SHP77 (cell line): ENCODE data around the gene LSM10.

Experiments used
- DNase-seq, 2 experiments: peaks; one replicate each; lab custom pipeline; 2025; lab: John Stamatoyannopoulos, UW

Gene LSM10

DNA sequence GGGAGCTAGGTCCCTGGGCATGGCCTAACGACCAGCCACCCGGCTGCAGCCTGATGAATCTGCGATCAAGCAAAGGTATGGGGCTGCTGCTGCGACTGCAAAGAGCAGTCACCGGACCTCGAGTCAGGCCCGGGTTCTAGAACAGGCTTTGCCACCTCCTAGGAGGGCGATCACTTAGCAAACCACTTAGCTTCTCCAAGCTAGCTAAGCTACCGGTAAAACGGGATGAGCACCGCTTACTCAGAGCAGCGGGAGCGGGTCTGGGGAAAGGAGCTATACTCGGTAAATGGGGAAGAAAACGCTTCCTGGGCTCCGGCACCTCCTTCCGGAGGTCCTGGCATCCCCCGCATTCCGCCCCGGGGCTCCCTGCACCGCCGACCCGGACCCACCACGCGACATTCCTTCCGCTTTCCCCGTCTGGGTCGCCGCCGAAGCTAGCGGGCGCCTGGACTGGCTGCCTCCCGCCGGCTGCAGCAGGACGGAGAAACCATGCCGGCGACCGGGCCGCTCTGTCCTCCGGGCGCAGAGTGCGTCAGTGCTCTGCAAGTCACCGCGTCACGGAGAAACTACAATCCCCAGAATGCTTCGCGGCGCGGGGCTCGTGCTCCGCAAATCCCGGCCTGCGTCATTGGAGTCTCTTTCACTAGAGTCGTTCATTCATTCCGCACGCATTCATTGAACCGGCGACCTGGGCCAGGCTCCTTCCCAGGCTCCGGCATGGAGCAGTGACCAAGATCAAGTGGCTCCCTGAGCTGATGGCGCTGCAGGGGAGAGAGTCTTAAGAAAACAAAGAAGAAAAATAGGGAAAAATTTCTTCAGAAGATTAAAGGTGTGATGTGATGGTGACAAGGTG, at the start of gene LSM10:
TSS of gene LSM10 (minus strand) at position 531 of the 853 bp plus-strand sequence. CDS start 3,779 bp downstream, outside the sequence.
- DNase-seq: peak; percentile 92 to 96

DNA sequence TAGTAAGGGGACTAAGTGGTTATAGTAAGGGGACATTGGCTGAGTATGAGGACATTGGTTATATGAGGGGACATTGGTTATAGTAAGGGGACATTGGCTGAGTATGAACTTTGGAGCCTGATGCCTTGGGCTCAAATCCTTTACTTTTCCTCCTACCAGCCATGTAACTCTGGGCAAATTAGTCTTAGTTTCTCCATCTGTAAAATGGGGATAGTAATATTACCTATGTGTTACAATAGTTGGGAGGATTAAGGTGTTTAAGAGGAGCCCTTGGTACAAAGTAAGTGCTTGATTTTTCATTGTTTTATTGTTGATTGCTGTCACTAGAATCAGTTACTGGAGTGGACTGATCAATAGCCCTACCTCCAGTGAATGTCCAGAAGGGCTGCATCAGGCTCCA, 49.7 kb upstream of the LSM10 start:
- no peak for DNase-seq

DNA sequence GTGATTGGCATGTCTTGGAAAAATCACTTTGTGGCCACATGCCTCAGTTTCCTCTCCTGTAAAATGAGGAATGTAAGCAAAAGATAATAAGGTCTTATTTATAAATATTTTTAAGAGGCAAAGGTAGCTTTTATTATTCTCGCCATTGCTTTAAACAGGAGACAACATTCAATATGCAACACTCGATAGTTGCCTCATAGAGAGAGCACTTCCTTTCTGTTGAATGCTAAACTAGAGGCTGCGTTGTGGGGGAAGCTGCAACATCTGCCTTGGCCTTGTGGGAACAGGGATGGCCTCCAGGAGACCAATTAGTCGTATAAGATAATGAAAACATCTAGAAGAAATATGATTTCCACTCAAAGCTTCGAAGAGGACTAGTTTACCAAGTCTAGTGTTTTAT, 49.0 kb upstream of the LSM10 start:
- DNase-seq: no peak

DNA sequence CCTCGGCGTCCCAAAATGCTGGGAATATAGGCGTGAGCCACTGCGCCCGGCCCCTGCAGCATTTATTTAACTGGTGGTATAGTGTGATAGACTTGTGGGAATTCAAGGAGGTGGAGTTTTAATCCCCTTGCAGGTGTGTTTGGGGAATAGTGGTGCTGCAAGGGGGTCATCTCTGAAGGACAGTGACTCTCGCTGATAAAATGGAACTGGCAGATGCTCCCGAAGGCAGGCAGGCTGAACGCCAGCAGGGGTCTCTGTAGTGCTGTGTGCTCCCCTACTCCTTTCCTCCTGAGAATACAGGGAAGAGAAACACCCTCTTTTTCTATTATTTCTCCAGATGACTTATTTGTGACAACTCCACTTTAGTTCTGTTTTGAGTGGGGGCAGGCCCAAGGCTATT, 48.6 kb upstream of the LSM10 start:
- DNase-seq: peak in 1 of 2 experiments; percentile 16

DNA sequence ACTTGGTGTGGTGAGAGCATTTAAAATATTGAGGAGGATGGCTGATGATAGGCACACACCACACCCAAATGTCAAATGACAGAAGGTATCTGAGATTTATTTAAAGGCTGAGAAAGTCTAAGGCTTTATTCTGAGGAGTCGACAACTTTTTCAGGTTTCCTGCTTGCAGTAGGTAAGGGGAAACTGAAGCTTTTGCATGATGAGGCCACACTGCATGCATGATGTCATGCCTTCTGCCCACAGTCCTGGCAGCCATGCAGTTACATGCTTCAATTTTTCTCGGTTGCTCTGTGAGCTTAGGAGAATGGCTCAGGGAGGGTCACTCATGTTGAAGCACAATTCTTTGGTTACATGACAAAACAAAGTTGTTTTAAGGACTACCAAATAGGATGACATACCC, 45.6 kb upstream of the LSM10 start:
- no peak for DNase-seq

DNA sequence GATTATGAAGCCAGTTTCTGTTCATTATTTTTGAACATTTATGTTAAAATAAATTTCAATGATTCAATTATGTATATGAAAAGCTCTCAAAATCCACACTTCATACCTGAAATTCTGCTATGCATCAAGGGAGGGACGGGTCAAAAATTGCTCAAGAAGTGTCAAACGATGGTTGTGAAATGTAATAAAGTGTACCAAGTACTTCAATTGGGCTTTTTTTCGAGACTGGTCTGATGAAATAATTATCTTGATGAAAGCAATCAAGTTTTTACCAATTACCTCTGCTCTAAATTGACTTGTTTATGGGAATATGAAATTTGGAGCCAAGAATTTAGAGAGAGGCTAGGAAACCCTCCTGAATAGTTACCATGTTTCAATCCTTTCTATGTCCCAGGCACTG, 44.6 kb upstream of the LSM10 start:
- DNase-seq: no peak

DNA sequence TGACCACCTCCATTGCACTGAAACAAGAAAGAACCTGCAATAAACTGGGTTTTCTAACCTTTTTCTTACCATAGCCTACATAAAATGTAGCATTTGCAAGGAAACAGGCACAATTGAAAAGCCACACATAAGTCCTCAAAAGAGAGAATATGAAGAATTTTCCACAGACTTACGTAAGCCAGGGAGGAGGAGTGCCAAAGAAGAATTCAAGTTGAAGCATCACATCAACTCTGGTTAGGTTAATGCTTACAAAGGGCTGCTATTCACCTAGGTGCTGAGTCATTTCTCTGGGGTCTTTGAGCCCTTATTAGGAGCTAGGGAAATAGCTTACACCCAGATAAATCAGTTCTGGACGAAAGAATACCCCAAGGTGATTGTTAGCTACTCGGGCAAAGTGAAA, 42.9 kb upstream of the LSM10 start:
- DNase-seq: no peak

DNA sequence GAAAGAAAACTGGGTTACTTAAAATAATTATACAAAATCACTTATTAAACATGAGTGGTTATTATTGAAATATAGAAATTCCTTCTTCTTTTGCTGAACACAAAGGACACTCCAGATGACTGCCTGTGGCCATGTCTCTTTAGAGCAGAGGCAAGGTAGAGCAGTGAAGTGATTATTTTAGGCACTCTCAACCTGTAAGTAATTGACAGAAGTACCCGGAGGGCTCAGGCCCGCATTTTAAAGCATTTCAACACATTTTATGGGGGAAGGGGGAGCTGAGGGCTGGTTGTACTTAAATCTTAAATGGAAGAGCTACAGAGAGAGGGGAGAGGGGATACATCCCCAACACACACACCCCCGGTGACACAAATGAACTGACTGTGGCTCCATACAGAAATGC, 42.3 kb upstream of the LSM10 start:
- no peak for DNase-seq

DNA sequence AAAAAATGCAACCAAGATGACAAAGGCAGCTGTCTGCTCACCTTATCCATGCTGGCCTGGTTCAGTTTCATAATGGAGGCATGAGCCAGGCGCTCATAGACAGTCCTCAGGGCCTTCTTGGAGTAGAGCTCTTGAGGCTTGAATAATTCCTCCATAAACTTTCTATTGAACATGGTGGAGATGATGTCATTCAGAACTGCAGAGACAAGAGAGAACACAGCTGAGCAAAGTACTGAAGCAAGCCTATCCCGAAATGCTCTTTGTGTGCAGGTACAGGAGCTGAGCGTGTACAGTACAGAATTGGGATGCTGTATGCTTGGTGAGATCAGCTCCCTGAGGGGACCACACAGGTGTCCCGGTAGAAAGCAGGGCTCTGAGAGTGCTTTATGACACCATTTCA, 41.0 kb upstream of the LSM10 start:
- DNase-seq: no peak

DNA sequence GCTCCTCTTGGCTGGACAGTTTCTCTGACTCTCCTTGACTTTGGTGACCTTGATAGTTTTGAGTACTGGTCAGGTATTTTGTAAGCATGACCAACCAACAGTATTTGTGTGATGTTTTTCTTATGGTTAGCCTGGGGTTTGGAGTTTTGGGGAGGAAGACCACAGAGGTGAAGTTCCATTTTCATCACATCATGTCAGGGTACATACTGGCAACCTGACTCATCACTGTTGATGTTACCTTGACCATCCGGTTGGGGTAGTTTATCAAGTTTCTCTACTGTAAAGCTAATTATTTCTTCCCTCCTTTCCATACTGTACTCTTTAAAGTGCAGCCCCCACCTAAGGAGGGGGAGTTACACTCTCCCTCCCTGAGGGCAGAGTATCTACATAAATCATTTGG, 39.1 kb upstream of the LSM10 start:
- no peak for DNase-seq

DNA sequence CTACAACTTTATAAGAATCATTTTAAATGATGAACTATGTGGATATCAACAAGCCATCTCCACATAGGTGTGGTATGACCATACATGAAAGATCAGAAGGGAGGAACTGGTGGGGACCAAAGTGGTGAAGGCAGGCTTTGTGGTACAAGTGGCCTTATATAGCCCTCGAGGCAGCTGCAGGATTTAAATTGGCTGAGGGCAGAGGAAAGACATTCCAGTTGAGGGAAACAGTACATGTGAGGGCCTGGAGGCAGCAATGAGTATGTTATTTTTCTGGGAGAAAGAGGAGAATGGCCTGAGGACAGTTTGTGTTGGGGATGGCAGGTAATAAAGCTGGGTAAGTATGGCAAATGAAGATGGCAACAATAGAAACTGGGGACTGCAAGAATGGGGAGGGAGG, 35.4 kb upstream of the LSM10 start:
- DNase-seq: no peak

DNA sequence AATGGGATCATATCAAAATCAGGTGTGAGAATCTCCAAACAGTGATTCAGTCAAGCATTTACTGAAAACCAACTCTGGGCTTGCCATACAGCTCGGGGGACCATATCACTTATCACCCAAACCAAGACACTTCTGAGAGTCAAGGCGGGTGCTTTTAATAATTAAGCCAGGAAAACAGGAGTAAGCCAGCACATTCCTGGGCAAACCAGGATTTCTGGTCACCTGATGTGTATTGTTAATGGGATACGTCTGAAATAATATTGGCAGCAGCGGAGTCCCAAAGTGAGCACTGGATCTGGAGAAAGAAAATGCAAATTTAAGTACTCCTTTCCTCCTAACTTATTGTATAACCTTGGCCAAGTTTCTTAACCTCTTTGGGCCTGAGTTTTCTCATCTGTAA, 34.9 kb upstream of the LSM10 start:
- no peak for DNase-seq

DNA sequence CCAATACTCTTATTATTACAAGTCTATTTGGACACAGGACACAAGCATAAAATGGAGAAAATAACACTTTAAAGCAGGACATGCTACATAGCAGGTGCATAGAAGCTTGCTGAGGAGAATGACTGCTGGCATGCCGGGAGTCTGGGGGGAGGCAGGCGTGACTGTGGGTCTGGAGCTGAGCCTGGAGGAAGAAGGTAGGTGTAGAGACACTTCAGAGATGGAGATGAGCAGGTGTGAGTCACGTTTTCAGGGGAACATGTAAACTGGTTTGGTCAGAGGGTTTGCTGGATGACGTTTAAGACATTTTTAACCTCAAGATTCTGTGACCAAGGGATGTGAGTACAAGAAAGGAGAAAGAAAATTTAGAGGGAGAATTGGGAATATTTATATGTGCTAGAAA, 28.1 kb upstream of the LSM10 start:
- DNase-seq: no peak

DNA sequence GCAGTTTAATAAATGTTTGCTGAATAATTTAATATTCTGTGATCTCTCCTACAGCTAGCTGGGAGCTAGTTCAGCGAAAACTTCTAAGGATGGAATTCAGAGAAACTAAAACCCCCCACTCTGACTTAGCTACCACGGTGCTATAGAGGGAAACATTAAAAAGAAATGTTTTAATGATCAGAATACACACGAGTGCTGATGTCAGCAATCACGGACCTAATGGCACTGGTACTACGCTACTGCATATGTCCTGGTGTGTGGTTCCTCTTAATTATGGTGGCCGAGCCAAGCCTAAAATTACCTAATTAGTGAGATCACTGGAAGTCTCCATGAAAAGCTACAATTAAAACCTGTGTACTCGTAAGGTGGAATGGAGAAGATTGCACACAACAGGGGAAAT, 23.9 kb upstream of the LSM10 start:
- no peak for DNase-seq

DNA sequence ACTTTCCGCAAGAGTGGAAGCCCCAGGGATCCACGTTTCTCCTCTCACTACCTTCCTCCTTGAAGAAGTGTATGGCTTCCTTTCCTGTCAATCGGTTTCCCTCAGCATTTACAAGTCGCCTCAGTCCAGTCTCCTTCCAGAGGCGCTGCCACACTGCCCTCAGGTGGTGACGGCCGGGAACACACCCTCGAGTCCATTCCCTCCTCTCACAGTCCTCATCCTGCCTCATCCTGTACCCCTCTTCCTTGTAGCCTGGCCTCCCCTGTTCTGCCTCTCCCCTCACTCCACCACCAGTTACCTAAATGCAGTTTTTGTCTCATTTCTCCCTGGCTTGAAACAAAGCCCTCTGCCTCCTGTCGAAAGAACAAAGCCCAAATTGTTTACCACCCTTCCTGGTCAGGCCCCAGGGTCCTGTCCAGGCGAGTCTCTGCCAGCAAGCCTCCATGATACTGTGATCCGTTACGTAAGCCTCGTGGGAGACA, 23.2 kb upstream of the LSM10 start:
- DNase-seq: peak; percentile 28

DNA sequence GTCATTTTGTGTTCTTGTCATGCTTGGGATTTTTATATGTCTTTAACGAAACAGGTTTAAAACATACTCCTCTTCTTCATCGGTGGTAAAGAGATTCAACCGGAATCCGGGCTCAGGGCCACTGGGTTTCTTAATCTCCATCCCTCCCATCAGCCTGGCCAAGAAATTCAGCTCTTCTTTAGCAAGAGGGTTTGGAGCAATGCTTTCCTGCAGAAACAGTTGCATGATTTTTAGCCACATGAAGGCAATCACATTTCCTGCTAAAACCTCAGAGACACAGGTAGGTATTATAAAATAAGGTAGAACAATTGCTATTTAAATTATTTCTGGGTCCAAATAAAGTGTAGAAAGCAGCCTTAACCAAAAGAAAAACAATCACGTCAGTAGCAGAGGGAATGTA, 22.7 kb upstream of the LSM10 start:
- no peak for DNase-seq

DNA sequence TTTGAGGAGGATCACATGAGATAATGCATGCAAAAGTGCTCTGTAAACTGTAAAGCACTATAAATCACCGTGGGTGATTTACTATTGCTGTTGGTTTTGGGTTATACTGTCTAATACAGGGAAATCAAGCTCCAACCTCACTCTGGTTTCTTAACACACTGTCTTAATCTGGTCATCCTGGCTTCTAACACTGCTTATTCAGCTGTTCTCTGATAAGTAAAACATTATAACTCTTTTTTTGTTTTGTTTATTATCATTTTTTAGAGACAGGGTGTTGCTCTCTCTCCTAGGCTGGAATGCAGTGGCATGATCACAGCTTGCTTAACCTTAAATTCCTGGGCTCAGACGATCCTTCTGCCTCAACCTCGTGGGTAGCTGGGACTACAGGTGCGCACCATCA, 21.9 kb upstream of the LSM10 start:
- no peak for DNase-seq

DNA sequence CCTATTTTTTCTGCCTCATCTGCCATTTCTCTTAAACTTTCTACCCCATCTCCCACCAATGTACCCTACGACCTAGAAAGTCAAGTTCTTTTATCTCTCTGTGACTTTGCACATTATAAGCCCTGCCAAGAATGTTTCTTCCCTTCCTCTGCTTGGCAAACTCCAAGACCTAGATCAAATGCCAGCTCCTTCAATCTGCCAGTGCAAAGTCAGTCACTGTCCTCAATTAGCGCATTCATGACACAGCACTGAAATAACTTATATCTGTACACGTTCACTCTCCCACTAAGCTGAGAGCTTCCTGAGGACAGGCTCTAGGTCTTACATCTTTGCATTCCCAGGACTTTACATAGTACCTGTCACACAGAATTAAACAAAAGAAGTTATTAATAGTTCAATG, 21.4 kb upstream of the LSM10 start:
- no peak for DNase-seq

DNA sequence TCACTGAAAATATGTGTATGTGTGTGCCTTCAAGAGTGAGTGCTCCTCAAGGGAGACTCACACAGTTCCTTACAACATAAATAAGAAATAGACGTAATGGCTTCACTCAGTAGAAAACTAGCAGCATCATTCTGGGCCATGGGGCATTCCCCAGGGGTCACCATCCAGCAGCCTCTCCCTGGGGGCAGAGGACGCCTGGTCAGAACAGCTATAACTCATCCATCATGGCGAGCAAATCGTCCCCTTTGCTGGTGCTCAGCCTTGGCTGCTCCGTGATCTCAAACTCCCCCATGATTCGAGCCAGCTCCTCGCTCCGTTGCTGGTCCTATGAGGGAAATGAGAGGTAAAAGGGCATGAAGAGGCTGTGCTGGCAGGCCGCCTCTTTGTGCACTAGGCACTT, 20.2 kb upstream of the LSM10 start:
- no peak for DNase-seq

DNA sequence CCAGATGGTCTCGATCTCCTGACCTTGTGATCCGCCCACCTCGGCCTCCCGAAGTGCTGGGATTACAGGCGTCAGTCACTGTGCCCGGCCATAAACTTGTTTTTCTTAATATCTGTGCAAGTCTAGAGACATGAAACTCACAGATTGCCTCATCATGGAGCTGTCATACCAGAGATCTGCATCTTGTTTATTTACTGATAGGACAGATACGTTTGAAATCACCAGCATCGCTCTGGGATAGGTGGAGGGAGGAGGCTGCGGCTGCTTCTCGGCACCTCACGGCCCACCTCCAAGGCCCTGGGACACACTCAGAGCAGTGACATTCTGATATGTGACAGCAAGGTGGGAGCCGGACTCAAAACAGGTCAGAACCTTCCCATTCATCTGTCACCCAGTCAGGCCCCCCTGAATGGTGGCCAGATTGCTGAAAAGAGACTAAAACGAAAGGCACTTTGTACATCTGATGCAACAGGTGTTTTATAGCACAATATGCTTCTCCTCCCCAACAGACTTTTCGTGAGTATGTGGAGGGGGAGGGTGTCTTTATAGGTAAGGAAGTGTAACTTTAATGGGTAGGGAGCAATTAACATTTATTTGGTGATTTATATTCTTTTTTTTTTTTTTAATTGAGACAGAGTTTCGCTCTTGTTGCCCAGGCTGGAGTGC, 18.1 kb upstream of the LSM10 start:
- DNase-seq: no peak

DNA sequence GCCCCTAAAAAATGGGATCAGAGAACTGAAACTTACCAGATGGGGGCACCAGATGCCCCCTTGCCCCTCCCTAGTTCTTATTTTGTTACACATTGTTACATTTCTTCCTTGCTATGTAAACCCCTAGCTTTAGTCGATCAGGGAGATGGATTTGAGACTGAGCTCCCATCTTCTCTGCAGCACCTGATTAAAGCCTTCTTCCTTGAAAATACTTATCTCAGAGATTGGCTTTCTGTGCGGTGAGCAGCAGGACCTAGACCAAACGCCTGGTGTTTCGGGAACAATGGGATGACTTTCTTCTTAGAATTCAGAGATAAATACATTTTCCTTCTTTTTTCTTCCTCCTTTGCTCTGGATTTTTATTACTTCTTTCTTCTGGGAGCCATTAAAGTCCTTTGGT, 16.7 kb upstream of the LSM10 start:
- DNase-seq: no peak

DNA sequence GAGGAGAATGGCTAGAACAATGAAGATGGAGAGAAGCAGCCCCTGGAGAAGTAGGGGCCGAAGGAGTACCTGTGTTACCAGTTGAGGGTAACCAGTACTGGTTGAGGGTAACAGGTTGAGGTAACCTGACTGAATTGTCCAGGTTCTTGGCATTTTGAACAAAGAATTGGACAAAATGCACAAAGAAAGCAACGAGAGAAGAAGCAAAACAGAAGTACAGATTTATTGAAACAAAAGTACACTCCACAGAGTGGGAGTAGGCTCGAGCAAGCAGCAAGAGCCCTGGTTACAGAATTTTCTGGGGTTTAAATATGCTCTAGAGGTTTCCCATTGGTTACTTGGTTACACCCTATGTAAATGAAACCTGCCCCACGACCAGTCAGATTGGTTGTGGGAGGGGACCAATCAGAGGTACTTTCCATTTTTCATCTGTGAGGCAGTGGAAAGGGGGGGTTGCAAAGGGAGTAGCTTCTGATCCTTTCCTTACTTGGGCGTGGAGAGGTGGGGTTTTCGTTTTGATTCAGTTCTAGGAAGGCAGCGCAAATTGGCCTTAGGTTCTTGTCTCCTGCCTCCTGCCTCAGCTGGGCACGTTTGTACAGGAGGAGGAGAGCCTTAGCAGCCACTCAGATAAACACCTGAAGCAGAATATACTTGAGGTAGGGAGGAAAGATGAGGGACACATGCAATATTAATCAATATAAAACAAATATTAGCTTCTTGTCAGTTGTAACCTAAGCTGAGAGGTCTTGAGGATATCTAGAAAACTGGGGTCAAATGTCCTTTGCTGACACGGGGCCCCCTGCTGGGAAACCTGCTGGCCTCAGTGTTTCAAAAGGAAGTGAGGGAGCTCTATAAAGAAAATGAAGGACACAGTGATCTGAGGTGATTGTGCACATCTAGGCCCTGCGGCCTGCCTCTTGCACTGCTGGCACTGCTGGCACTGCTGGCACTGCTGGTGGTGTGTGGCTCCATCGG, 14.3 kb upstream of the LSM10 start:
- DNase-seq: no peak
